Neural cell (in vitro differentiated cells): ENCODE data around the gene RNF213.

ENCODE experiments used
- EZH2 ChIP-seq: fragments of 200-600, 300-800 bp; shearing (Covaris generic), sonication (generic); IDR thresholded peaks from 2 replicates; pipeline ENCODE4 v1.6.1; 2014; ENCODE audit warnings: antibody characterized with exemption, low read length, borderline replicate concordance, mild to moderate bottlenecking; ENCODE audit not compliant: insufficient read depth, poor library complexity, severe bottlenecking
- POLR2AphosphoS5 ChIP-seq: IDR thresholded peaks from 2 replicates; pipeline ENCODE4 v1.6.1; 2012
- SMC3 ChIP-seq: fragments of 450-650 bp; conservative IDR thresholded peaks from 2 replicates; pipeline ENCODE4 v1.6.1; 2014; ENCODE audit warnings: antibody characterized with exemption, mild to moderate bottlenecking, moderate library complexity; ENCODE audit not compliant: poor library complexity
- TF ChIP-seq, protein P1 (sequence below): fragments of 450-650 bp; IDR thresholded peaks from 2 replicates; pipeline ENCODE4 v1.5.1; 2014; ENCODE audit warnings: antibody characterized with exemption, mild to moderate bottlenecking, moderate library complexity; ENCODE audit not compliant: poor library complexity, severe bottlenecking

GRCh38 chr17:80362428-80363119 is 101.9 kb downstream of the RNF213 start:
- no peak for TF ChIP-seq EZH2
- TF ChIP-seq, protein P1, sequence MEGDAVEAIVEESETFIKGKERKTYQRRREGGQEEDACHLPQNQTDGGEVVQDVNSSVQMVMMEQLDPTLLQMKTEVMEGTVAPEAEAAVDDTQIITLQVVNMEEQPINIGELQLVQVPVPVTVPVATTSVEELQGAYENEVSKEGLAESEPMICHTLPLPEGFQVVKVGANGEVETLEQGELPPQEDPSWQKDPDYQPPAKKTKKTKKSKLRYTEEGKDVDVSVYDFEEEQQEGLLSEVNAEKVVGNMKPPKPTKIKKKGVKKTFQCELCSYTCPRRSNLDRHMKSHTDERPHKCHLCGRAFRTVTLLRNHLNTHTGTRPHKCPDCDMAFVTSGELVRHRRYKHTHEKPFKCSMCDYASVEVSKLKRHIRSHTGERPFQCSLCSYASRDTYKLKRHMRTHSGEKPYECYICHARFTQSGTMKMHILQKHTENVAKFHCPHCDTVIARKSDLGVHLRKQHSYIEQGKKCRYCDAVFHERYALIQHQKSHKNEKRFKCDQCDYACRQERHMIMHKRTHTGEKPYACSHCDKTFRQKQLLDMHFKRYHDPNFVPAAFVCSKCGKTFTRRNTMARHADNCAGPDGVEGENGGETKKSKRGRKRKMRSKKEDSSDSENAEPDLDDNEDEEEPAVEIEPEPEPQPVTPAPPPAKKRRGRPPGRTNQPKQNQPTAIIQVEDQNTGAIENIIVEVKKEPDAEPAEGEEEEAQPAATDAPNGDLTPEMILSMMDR: no peak
- TF ChIP-seq POLR2AphosphoS5: no peak
- TF ChIP-seq SMC3: no peak
